GM19025 (cell line): ENCODE measurements around the gene CRACR2A.

ENCODE experiments used
- ATAC-seq: cut with Tn5 transposase; IDR thresholded peaks from one replicate; pipeline ENCODE4 v1.9.1; 2021; ENCODE audit warnings: mild to moderate bottlenecking, low read depth, moderate library complexity; ENCODE audit not compliant: unreplicated experiment

The CRACR2A gene

DNA sequence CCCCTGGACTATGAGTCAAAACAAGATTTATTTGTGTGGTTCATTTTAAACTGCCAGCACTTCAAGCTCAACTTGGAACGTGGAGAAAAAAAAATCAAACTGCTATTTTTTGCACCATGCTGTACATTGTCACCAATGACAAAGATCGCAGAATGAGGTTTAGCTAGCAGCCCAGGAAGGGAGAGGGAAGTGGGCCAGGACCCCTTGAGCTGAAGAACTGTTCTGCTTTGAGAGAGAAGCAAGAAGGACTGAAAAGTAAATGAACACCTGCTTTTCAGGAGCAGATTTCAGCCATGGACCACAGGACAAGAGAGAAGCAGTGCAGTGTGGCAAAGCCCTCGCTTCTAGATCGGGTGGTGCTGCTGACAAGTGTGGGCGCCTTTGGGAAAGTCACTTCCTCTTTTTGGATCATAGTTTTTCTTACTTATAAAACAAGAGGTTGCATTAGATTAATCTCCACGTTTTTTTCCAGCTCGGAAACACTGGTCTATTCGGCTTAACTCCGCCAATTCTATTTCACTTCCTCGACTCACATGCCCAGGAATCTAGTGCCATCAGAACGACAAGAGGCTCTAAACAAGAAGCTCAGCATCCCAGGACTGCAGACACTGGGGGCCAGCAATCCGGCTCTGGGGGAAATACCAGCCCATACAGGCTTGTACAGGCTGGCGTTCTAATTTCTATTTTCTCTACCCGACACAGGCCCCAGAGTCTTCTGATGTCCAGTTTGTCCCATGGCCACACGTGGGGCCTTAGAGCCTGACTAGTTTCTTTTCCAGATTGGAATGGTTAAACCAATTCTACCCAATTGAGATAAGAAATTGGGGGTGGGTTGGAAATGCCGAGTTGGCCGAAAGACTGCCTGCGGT is 129.9 kb downstream of the CRACR2A start:
- no peak for ATAC-seq

GRCh38 chr12:3622021-3622821 is 130.7 kb downstream of the CRACR2A start:
- no peak for ATAC-seq

DNA sequence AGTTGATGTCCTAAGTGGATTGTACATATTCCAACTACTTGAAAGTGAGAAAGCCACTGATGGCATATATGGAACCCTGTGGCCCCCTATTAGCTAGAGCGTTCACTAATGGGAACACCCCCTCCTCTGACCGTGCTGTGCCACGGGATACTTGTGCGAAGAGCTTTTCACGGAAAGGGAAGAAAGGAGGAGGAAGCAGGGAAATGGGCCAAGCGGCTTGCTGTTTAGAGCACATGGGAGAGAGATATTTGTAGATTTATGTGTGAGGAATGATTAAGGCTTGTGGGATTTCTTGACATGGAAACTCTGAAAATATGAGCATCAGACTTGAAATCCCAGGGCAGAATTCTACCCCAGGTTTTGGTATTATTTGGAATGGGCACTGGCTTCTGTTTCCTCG is 132.1 kb downstream of the CRACR2A start:
- no peak for ATAC-seq

DNA sequence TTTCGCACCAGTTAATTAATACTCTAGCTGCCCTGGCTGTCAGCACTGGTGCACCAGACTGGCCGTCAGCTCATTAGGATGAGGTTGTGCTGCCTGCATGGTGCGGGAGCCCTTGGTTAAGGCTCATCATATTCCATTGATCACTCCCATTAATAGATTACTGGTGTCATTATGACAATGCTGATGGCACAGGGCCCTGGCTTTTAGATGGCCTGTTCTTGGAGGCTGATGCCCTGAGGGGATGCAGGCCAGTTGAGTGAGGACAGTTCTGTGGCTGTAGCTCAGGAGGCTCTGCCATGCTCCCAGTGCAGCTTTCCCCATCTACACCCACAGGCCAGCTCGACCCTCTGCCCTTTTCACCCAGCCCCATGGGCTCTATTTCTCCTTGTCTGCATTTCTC is 135.3 kb downstream of the CRACR2A start:
- ATAC-seq, result no peak

DNA sequence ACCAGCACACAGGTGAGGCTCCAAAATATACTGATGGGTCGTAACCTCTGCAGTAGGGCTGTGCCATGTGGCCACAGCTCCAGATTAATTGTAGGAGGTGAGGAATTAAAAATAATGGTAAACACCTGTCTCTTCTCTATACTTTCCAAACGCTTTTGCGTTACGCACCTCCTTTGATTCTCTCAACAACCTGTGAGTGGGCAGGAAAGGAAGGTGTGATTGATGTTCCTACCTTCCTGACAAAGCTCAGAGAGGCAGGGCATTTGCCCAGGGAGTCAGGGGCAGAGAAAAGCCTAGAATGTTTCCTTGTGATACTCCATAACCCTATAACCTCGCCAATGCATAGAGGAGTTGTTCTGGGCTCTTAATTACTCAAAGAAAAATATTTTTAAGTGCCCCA is 137.0 kb downstream of the CRACR2A start:
- no peak for ATAC-seq

GRCh38 chr12:3614806-3615466 is 138.0 kb downstream of the CRACR2A start:
- ATAC-seq, result no peak

DNA sequence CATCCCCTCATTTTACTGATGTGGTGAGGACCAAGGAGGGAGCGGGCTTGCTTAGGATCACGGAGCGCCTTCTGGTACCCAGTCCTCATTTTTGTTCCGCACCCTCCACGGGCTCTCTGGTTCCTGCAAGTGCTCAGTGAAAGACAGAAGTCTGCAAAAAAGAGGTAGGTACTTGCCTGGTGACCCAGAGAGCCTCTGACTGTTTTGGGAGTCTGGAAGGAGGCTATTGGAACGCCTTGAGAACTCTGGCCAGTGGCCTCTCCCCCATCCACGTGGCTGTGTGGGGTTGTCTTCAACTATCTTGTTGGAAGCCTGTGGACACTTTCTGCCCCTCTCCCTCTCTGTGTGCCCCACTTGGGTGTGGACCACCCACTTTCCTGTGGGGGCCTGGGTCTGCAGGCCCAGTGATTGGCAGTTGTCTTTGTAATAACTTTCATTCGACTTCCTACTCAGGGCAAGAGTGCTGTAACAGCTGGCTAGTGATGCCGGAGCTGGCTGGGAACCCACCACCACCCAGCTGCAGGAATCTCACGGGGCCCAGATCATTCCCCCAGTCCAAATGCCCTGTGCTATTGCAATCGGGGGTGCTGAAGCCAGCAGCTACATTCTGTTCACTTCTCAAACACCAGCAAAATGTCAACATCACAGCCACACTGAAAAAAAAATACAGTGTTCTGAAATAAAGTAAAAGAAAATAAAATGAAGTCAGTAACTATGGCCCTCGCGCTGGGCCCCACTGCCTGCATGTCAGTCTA is 139.1 kb downstream of the CRACR2A start:
- no peak for ATAC-seq

- no peak for ATAC-seq
Observed at GRCh38 chr12:3611860-3612703, 140.8 kb downstream of the CRACR2A start.

DNA sequence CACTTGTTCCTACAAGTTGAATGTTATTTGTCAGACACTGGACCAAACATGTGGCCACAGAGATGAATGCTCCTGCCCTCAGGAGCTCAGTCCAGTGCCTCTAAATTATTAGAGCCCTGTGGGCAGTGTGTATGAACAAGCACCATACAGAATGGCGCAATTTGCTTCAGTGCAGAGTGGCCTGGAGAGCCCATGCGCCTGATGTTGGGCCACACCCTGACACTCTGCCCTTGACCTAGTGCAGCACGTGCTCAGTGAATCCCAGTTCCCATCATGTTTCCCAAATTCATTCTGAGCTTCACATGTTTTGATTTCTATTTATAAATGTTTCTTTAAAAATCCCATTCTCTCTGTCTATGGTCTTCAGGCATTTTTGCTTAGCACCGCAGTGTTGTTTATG is 145.1 kb downstream of the CRACR2A start:
- no peak for ATAC-seq

DNA sequence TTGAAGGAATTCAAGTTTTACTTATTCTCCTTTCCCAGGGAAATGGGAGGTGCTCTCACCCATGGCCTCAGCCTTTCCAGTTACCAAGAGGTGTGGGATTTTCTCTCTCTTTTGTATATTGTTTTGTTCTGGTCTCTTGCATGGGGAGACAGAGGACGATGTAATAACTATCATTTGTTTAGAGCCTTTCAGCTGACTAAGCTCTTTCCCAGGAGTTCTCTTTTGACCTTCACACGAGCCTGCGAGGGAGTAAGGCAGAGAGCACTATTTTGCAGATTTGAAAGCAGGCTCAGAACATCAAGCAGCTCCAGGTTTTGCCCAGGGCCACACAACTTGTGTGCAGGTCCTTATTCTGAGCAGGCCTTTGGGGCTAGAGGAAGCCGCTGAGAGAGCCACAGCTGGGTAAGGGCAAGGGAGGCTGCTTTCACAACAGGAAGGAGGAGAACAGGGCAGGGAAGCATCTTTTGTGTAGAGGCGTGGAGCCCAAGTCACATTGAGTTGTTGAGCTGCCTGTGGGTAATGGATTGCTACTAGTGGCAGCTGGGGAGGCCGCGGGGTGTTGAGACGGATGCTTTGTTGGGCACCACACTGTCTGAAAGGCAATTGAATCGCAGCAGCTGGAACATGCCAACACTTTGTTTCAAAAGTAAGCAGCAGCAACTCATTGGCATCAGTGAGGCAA is 145.7 kb downstream of the CRACR2A start:
- ATAC-seq, result no peak

DNA sequence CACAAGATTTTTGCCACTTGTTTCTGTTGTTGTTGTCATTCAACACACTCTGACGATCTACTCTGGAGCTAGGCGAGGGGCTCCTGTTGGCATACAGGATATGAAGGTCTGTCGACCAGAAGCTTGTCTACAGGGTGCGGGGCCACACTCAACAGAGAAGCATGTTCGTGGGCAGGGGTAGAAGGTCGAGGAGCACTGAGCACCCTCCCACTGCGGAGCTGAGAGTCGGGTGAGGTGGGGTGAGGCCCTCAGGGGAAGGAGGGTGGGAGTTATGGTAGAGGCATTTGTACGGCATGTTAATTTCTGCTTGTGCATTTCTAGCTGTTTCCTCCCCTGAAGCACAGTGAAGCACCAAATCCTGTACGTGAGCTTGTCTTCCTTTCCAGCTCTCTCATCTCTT is 146.8 kb downstream of the CRACR2A start:
- no peak for ATAC-seq

DNA sequence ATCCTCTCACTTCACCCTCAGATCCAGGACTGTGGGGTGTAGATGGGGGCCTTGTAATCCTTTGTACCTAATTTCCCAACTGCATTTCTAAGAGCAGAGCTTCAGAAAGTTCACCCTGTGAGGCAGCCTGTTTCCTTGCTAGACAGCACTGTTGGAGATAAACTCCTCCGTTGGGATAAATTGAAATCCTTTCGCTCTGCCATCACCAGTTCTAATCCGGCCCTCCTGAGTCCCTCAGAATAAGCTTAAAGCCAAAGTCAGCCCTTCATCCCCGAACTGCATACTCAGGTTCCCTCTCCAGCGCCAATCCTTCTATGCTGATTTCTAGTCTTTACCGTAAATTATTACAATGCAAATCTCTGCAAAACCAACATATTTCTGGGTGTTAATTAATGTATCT is 147.2 kb downstream of the CRACR2A start:
- no peak for ATAC-seq

DNA sequence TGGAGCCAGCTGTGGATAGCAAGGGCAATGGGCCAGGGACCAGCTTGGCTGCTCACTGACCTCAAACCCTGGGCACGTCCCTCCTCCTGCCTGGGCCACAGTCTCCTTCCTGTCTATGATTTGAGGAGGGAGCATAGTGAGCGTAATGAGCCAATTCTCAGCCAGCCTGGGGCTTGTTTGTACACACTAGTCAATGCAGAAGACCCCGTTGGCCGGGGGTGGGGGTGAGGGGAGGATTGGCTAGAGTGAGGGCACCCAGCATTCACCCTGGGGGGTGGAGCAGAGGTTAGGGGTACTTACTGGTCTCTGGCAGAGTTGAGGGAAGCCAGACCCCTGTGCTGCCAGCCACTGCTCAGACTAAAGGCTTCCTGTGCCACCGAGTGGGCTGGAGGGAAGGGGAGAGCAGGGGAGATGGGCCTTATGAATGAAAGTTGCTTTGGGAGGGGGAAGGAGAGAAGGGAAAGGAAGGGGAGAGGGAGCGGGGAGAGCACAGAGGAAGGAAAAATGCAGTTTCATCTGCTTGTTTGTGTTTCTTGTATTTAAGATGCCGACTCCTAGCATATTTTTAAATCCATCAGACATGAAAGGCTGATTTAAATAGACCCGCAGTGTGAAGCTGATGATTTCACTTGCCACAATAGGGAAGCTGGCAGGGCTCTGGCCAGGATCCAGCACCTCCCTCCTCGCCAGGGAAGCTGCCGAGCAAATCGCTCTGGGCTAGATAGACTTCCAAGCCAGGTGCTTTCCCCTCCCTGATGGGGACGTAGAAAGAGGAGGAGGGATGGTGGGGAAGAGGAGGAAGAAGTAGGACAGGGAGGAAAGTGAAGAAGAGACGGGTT is 147.9 kb downstream of the CRACR2A start:
- ATAC-seq, result no peak

GRCh38 chr12:3604286-3604685 is 148.6 kb downstream of the CRACR2A start:
- ATAC-seq, result no peak

DNA sequence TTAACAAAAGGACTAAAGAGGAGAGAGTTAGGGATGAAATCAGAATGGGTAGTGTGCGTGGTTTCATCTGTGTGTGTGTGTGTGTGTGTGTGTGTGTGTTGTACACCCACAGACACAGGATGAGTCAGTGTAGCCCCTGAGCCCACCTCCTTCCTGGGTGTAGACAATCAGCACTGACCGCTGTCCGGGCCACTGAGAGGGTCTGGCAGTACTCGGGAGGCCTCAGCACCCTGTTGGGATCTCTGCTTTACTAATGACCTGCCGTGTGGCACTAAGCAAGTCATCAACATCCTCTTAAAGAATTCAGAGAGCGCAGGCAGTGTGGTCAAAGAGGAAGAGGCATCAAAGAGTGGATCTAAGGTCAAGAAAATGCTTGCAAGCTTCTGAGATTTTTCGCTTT is 149.3 kb downstream of the CRACR2A start:
- no peak for ATAC-seq

DNA sequence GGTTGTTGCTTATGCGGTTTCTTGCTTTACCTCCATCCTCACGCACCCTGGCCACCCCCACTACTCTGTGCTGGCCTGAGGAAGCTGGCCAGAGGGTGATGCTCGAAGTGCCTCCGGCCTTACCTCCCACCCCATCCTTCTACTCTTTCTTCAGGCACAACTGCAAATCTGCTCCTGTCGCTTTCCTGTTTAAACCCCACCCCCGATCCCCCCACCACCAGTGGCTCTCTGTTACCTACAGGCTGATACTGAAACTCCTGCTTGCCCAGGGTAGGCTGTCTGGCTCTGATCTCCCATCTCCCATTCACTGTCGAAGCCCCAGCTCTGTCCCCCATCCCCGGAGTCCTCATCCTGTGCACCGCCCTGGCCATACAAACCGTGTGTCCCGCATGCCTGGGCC is 150.4 kb downstream of the CRACR2A start:
- no peak for ATAC-seq

DNA sequence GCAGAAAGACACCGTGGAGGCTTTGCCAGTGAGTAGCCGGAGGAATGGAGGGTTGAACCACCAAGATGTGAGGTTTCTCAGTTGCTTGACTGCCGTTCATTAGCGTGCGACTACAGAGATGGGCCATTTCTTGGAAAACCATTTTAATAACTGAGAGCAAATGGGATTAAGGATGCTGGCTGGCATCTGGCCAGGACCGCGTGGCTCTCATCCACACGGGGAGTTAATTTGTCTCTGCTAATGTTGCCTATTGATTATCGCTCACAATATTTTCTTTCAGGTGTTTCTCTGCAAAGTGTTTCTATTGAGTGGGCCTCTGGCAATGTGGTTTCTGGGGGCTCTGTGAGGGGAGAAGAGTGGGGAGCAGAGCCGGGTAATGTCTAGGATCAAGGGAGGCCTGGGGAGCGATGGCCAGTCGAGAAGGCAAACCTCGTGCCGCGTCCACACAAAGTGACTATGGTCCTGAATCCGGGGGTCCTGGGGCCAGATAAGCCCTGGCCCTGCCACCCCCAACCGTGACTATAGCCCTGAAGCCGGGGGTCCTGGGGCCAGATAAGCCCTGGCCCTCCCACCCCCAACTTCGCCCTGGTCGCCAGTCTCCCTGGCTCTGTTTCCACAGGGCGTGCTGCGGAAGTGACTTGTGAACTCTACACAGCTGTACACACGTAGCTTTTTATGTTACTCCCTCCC is 151.3 kb downstream of the CRACR2A start:
- no peak for ATAC-seq

DNA sequence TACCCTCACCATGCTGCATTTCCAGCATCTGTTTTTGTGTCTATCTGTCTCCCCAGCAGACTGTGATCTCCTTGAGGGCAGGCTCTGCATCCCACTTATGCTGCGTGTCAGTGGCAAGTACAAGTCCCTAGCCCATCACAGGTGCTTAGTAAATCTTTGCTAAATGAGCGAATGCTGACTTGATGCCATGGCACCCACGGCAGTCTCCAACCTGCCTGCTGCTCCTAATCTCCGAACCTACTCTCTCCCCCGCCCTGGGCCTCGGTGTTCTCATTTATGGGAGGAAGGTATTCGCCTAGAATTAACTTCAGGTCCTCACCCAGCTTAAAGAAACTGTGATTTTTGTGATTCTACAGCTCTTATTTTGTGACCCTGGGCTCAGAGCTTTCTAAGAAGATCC is 152.0 kb downstream of the CRACR2A start:
- ATAC-seq, result no peak
